ENCODE results near the gene MPC1.
"Not testable (repeated sequence)": the region's sequence is repeated elsewhere in the genome, so short reads cannot be mapped to it uniquely, and the experiment has no call there.

MPC1 gene

GRCh38 chr6:166379103-166379586 lies 3.6 kb downstream of the MPC1 start:
- no peak for DNase-seq

GRCh38 chr6:166377721-166378120 lies 5.0 kb downstream of the MPC1 start:
- no peak for DNase-seq

GRCh38 chr6:166375013-166375412 lies 7.7 kb downstream of the MPC1 start:
- DNase-seq = no peak

- no peak for DNase-seq
Measured at GRCh38 chr6:166370489-166370888, 12.3 kb downstream of the MPC1 start.

- DNase-seq = no peak
Measured at GRCh38 chr6:166369782-166370181, 13.0 kb downstream of the MPC1 start.

- DNase-seq = no peak
Measured at GRCh38 chr6:166366921-166367320, 15.8 kb downstream of the MPC1 start.

GRCh38 chr6:166365806-166366205 lies 16.9 kb downstream of the MPC1 start:
- no peak for DNase-seq

- no peak for DNase-seq
Measured at GRCh38 chr6:166365221-166365620, 17.5 kb downstream of the MPC1 start.

- DNase-seq = no peak
Measured at GRCh38 chr6:166364456-166364855, 18.3 kb downstream of the MPC1 start.

- DNase-seq = not testable (repeated sequence)
Measured at GRCh38 chr6:166362427-166362826, 20.3 kb downstream of the MPC1 start.

GRCh38 chr6:166361077-166361429 lies 21.7 kb downstream of the MPC1 start:
- DNase-seq = no peak

- DNase-seq = no peak
Measured at GRCh38 chr6:166360243-166361076, 22.3 kb downstream of the MPC1 start.

GRCh38 chr6:166355552-166355951 lies 27.2 kb downstream of the MPC1 start:
- no peak for DNase-seq

GRCh38 chr6:166354965-166355364 lies 27.8 kb downstream of the MPC1 start:
- no peak for DNase-seq

- DNase-seq = no peak
Measured at GRCh38 chr6:166354143-166354542, 28.6 kb downstream of the MPC1 start.

GRCh38 chr6:166353507-166353906 lies 29.2 kb downstream of the MPC1 start:
- DNase-seq = no peak

- DNase-seq = no peak
Measured at GRCh38 chr6:166352923-166353322, 29.8 kb downstream of the MPC1 start.

- DNase-seq = no peak
Measured at GRCh38 chr6:166351715-166352285, 30.9 kb downstream of the MPC1 start.

GRCh38 chr6:166348305-166348949 lies 34.3 kb downstream of the MPC1 start:
- DNase-seq = no peak

GRCh38 chr6:166346965-166347364 lies 35.8 kb downstream of the MPC1 start:
- DNase-seq = no peak

- no peak for DNase-seq
Measured at GRCh38 chr6:166346449-166346848, 36.3 kb downstream of the MPC1 start.

GRCh38 chr6:166345672-166346071 lies 37.1 kb downstream of the MPC1 start:
- not testable (repeated sequence) for DNase-seq

GRCh38 chr6:166344921-166345320 lies 37.8 kb downstream of the MPC1 start:
- not testable (repeated sequence) for DNase-seq

- no peak for DNase-seq
Measured at GRCh38 chr6:166344240-166344639, 38.5 kb downstream of the MPC1 start.

Measured in activated CD4-positive, CD25-positive, alpha-beta regulatory T cell (primary cell).